GM18858 (cell line): ENCODE measurements around the gene FHIP1B.

Experiments
- ATAC-seq: cut with Tn5 transposase; IDR thresholded peaks from one replicate; pipeline ENCODE4 v1.9.1; 2021; ENCODE audit not compliant: unreplicated experiment

The FHIP1B gene

DNA sequence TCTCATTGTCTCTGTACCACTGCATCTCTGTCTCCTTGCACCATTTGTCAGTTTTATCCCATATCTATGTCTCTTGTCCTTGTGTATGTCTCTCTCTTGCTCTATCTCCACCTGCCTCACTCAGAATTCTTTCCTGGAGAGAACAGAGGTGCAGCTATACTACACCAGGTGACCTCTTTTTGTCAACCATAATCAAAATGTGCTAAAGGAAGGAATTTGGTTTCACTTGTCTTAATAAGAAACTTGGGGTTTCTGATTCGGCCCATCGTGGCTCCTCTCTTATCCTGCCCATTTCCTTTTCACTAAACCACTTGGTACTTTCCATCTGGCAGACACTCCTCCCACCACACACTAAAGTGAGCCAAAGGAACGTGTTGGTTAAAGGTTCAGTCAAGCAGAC lies 31.1 kb downstream of the FHIP1B start:
- peak; percentile 61 for ATAC-seq

DNA sequence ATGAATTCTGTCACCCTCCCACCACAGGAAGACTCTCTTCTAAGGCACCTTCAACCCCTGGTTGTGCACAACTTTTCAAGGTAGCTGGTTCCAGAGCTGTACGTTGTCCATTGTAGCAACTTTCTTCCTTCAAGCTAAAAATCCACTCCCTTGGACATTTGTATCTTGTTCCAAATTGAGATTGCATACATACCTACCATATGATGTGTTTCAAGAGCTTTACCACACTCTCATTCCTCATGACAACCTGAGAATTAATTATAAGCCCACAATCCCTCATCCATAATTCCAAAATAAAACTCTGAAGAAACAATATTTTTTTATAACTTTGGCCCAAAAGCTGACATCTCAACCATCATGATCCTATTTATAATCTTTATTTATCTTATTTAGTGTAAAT lies 32.4 kb downstream of the FHIP1B start:
- ATAC-seq, result no peak

DNA sequence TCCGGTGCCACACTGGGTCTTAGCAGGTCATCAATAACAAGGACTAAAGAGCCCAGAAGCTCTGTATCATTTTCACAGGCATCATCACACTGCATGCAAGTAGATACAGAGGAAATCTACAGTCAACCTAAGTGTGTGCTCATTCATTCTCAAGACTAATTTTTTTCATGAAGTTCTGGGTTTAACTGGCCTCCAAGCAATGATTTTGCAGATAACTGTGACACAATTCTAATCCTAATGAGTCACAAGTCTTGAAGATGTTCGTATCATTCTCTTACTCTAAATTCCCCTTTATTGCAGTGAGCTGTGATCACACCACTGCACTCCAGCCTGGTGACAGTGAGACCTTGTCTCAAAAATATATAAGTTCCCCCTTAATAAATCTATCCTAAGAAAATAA lies 33.0 kb downstream of the FHIP1B start:
- no peak for ATAC-seq

DNA sequence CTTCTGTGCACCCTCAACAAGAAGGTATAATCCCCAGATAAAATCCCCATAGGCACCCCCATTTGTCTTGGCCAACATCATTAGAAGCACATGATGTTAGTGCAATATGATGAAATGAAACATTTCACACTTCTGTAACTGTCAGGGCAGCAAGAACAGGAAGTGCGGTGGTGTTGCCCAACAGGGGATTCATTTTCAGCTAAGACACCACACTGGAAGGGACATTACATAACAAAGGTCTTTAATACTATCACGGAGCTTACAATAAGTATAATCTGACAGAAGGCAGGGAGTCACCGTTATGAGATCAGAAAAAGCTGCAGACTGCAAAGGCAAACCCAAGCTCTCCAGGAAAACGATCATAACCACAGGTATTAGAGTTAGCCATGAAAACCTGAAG lies 33.5 kb downstream of the FHIP1B start:
- no peak for ATAC-seq

DNA sequence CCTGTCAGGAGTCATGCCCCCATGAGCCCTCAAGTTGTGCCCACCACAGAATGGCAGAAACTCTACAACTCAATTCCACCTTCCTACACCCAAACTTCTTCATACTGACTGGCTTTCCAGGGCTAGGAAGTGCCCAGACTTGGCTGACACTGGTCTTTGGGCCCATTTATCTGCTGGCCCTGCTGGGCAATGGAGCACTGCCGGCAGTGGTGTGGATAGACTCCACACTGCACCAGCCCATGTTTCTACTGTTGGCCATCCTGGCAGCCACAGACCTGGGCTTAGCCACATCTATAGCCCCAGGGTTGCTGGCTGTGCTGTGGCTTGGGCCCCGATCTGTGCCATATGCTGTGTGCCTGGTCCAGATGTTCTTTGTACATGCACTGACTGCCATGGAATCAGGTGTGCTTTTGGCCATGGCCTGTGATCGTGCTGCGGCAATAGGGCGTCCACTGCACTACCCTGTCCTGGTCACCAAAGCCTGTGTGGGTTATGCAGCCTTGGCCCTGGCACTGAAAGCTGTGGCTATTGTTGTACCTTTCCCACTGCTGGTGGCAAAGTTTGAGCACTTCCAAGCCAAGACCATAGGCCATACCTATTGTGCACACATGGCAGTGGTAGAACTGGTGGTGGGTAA lies 35.1 kb downstream of the FHIP1B start, which contains the start of gene OR52W1:
Gene OR52W1 (plus strand): TSS at position 51 of the 637 bp plus-strand sequence. CDS start 0 bp downstream, at position 51.
- no peak for ATAC-seq

DNA sequence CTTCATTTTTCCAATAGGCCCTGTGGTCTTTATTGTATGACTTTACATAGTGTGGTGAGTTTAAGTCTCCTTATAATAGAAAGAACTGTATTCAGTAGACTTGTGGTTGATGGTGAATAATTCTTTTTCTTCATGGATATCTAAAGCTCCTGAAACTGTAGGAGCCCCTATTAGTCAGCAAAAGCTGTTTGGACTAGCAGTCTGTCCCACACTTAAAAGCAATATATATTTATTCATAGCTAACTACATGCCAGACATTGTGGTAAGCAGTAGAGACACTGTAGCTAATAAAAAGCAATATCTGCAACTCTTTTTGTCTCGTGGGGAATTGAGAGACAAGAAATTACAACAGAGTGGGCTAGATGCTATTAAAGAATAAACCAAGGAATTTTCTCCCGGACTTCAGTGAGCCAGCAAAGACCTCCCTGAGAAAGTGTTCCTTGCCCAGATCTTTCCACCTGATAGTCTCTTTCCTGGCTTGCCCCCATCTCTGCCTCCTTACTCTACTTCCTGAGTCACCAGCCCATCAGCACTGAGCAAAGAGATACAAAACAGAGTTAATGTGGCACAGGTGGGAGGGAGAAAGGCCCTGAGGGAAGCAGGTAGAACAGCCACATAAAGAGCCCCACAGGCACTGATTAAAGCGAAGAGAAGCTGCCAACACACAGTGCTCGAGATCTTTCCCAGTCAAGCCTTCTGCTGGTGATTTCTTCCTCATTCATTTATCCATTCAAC lies 36.8 kb downstream of the FHIP1B start:
- no peak for ATAC-seq

DNA sequence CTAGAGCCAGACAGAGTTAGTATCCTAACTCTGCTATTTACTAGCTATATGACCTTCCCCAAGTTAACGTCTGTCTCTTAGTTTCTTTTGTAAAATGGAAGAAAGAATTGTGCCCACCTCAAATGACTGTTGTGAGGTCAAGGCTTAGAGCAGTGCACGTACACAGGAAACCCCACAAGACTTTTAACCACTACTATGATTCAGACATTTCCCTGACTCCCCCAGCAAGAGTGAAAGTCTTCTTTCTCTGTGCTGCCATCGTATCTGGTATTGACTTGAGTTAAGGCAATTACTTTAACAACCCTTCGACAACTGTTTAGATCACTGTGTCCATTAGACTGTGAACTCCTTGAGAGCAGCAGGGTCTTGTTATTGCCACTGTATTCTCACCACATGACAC lies 38.0 kb downstream of the FHIP1B start:
- ATAC-seq, result no peak

DNA sequence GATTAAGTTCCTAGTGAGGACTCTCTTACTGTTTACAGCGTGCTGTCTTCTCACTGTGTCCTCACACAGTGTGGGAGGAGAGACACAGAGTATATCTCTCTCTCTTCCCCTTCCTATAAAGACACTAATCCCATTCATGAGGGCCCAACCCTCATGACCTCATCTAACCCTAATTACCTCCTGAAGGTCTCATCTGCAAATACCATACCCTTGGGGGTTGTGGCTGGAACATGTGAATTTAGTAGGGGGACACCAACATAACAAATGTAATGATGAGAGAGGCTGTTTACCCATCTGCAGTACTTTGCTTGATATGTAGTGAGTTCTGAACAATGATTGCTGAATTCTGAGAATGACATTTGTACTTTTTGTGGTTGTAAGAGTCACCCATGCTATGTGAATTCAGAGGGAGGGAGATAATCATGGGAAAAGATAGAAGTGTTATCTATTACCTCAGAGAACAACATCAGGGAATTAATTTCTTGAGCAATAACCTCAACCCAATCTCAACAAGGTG lies 40.3 kb downstream of the FHIP1B start:
- ATAC-seq, result no peak

DNA sequence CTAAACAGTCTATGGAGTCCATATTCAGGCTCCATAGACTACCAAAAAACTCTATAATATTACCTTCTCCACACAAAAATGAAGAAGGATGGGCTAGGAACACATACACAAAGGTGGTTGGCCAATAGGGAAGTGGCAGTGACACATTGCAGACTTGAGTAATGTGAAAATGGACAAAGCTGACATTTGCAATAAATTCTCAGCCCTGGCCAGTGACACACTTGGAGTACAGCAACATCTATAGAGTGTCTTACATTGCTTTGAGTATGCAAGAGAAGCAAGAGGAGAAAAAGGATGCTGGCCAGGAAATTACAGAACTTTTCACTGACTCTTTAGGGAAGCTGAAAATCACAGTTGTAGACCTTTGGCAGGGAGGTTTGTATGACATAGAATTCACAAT lies 42.7 kb downstream of the FHIP1B start:
- ATAC-seq, result no peak

DNA sequence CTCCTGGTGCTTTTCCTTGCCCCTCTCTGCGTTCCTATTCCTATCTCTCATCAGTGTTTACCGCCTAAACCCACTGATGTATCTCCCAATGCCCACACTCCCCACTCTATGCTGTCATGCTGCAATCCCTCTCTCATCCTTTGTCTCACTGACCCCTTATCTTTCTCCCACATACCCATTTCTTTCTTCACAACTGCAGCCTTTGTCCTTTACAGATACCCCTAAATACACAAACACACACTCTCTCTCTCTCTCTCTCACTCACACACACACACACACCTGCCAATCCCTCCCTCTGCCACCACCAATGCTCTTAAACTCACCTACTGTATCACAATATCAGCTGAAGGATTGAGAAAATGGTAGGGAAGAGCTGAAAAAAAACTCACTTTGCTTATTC lies 59.0 kb downstream of the FHIP1B start:
- no peak for ATAC-seq

DNA sequence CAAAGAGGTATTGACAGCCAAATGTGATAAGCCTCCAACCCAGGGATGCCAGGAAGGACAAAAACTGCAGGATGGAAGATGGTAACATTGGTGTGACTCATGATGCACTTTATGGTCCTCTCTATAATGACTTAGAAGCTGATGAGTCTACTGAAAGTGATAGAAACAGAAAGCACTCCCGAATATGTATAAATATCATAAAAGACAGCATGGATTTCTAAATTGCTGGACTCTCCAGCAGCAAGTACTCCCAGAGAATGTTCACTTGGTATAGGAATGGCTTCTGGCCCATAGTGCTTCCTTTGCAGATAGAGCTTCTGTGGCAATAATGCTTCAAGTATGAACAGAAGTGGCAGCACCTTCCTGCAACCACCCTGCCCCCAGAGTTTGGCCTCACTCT lies 64.2 kb downstream of the FHIP1B start, which contains the start of gene OR52B2:
Gene OR52B2 (minus strand): TSS at position 101 of the 400 bp plus-strand sequence. CDS start 0 bp downstream, at position 101.
- no peak for ATAC-seq
